CD8-positive, alpha-beta memory T cell (primary cell): ENCODE data around the gene TSPOAP1. TPM values are rescaled to one million over a fixed set of nuclear protein-coding genes. Genes with fewer than 3 reads are reported as not detected.

Experiments
- CTCF ChIA-PET: fragments of 350-600 bp; sonication (Branson Sonifier 250); formaldehyde crosslinking; loops from one replicate; lab custom pipeline; 2021; ENCODE audit warnings: antibody characterized with exemption; lab: Charles Lee
- POLR2A ChIA-PET: fragments of 350-600 bp; sonication (Branson Sonifier 250); formaldehyde crosslinking; loops from one replicate; lab custom pipeline; 2021; ENCODE audit warnings: antibody characterized with exemption; lab: Charles Lee
- DNase-seq, 5 donors: peaks; one replicate each; pipeline versions ENCODE4 v3.0.0 to v3.0.0-alpha.2; 2020 to 2022; ENCODE audit warnings: mixed read lengths in 1 of 5
- H3K27ac ChIP-seq: one replicate; pipeline ENCODE4 v1.7.0; 2013; ENCODE audit warnings: low read depth, mild to moderate bottlenecking, low read length, moderate library complexity
- H3K27me3 ChIP-seq: 2 replicates; pipeline ENCODE4 v1.7.0; 2013; ENCODE audit warnings: low read length, mild to moderate bottlenecking; ENCODE audit not compliant: insufficient read depth, poor library complexity, severe bottlenecking
- H3K36me3 ChIP-seq: 2 replicates; pipeline ENCODE4 v1.7.0; 2013; ENCODE audit warnings: mild to moderate bottlenecking, low read length, moderate library complexity; ENCODE audit not compliant: insufficient read depth
- H3K4me1 ChIP-seq: 2 replicates; pipeline ENCODE4 v1.7.0; 2013; ENCODE audit warnings: mild to moderate bottlenecking, low read length, moderate library complexity; ENCODE audit not compliant: insufficient read depth
- H3K4me3 ChIP-seq: 2 replicates; pipeline ENCODE4 v1.7.0; 2013; ENCODE audit warnings: mild to moderate bottlenecking, low read length
- H3K9me3 ChIP-seq: 2 replicates; pipeline ENCODE4 v1.7.0; 2013; ENCODE audit warnings: mild to moderate bottlenecking, low read length
- H3K27ac Mint-ChIP-seq, 8 donors: one replicate each; pipeline ENCODE4 v1.8.0; 2020 to 2021; ENCODE audit warnings: mixed read lengths in 8 of 8, mild to moderate bottlenecking in 6 of 8, inconsistent platforms in 3 of 8, moderate library complexity in 3 of 8
- H3K27me3 Mint-ChIP-seq, 2 donors: one replicate each; pipeline ENCODE4 v1.8.0; 2020 to 2021; ENCODE audit warnings: mixed read lengths in 2 of 2, mild to moderate bottlenecking in 1 of 2, moderate library complexity in 1 of 2
- H3K36me3 Mint-ChIP-seq, 3 donors: one replicate each; pipeline ENCODE4 v1.8.0; 2020 to 2021; ENCODE audit warnings: mixed read lengths in 3 of 3, inconsistent platforms in 1 of 3, mild to moderate bottlenecking in 1 of 3
- H3K4me1 Mint-ChIP-seq, 3 donors: one replicate each; pipeline ENCODE4 v1.8.0; 2020 to 2021; ENCODE audit warnings: mixed read lengths in 3 of 3, inconsistent platforms in 1 of 3, mild to moderate bottlenecking in 1 of 3
- H3K4me3 Mint-ChIP-seq, 7 donors: one replicate each; pipeline ENCODE4 v1.8.0; 2020 to 2021; ENCODE audit warnings: mixed read lengths in 7 of 7, mild to moderate bottlenecking in 6 of 7, moderate library complexity in 4 of 7, inconsistent platforms in 2 of 7
- H3K9me3 Mint-ChIP-seq, 5 donors: one replicate each; pipeline ENCODE4 v1.8.0; 2020 to 2022; ENCODE audit warnings: mixed read lengths in 5 of 5, mild to moderate bottlenecking in 3 of 5, moderate library complexity in 2 of 5, inconsistent platforms in 1 of 5
- polyA plus RNA-seq: library from polyadenylated mRNA; unstranded; fragments of 300-500 nt; fragmentation: Illumina TruSeq; gene quantifications from one replicate; pipeline ENCODE4 v1.2.3, GENCODE V29; 2021
- total RNA-seq, 2 experiments: library from RNA; stranded (reverse); gene quantifications; one replicate each; pipeline ENCODE4 v1.2.3, GENCODE V29; 2021

TSPOAP1 gene
- total and polyA plus RNA-seq, 3 experiments from 2014 or later, result 4.0 to 15.0 (median 14.4) TPM

DNA sequence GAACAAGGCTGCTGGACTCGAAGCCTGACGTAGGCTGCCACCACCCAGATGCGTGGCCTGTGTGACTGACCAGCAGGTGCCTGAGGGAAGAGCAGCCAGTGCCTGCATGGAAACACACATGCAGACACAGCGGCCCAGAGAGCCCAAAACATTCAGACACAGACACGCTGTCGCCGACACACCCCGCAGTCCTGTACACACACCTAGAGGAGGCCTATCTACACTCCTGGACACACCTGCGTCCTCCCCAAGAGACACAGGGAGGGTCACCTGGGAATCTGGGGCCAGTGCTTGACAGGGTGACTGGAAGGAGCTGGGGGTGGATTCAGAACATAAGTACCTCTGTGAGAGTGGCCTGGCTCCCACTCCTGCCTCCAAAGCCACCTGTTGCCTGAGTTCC is 6.1 kb upstream of the TSPOAP1 start:
- peaks cover 54% of the 10 kb centered on the region for H3K4me1 ChIP-seq
- H3K36me3 Mint-ChIP-seq, result peaks cover 17 to 61% (median 20%) of the 10 kb centered on the region in 3 donors
- peaks cover 53 to 68% (median 65%) of the 10 kb centered on the region in 3 donors for H3K4me1 Mint-ChIP-seq
- peaks cover 22% of the 10 kb centered on the region for H3K36me3 ChIP-seq
- no peaks in the 10 kb centered on the region for H3K27me3 ChIP-seq
- DNase-seq, result no peak
- H3K27ac ChIP-seq, result peak overlapping the region; percentile 96
- H3K27ac Mint-ChIP-seq, result peak overlapping the region; percentile 93 to 100 (median 98)
- peak overlapping the region; percentile 98 for H3K4me3 ChIP-seq
- H3K4me3 Mint-ChIP-seq, result peak overlapping the region; percentile 89 to 100 (median 95)
- ChIA-PET POLR2A (interaction anchor here (1.3 to 13.6 kb wide), 5 partner anchors 7 to 184 kb away, joined by 3 to 491 read pairs (median 62); partner anchors contain the start of gene SUPT4H1), CTCF (interaction anchor here (4.7 to 13.8 kb wide), 4 partner anchors 10 to 18 kb away, joined by 32 to 504 read pairs (median 127); partner anchors contain the start of genes SUPT4H1 and TSPOAP1)
- peaks cover 0 to 2% (median 0%) of the 10 kb centered on the region in 5 donors for H3K9me3 Mint-ChIP-seq
- peaks cover 0 to 8% of the 10 kb centered on the region in 2 donors for H3K27me3 Mint-ChIP-seq
- no peaks in the 10 kb centered on the region for H3K9me3 ChIP-seq

DNA sequence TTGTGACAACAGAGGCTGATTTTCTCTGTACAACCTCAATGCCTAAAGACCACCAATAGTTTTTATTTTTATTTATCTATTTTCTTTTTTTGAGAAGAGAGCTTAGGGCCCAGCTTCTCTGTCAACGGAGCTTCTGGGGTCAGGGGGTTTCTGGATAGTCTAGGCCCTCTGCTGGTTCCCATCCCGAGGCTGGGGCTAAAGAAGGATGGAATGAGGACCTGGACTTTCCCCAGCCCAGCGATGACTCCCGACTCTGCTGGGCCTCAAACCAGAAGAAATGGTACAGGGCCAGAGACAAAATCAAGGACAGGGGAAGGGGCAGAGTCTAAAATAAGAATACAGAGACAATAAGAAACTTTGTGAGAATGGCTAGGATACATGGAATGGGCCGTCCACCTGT is 5.7 kb upstream of the TSPOAP1 start:
- H3K27me3 Mint-ChIP-seq, result peaks cover 0 to 8% of the 10 kb centered on the region in 2 donors
- Histone ChIP-seq H3K27ac (peak overlapping the region; percentile 96), H3K27me3 (no peaks in the 10 kb centered on the region), H3K9me3 (no peaks in the 10 kb centered on the region), H3K36me3 (peaks cover 22% of the 10 kb centered on the region), H3K4me3 (peak overlapping the region; percentile 98), H3K4me1 (peaks cover 50% of the 10 kb centered on the region)
- ChIA-PET CTCF (interaction anchor here (4.7 to 8.6 kb wide), 2 partner anchors 10 to 17 kb away, joined by 32 to 164 read pairs; no protein-coding TSS in a partner anchor), POLR2A (interaction anchor here (4.8 to 13.6 kb wide), 2 partner anchors 8 to 18 kb away, joined by 62 to 491 read pairs; partner anchors contain the start of gene SUPT4H1)
- H3K4me3 Mint-ChIP-seq, result peak overlapping the region; percentile 89 to 100 (median 95)
- H3K27ac Mint-ChIP-seq, result peak overlapping the region; percentile 93 to 100 (median 98)
- peaks cover 0 to 2% (median 0%) of the 10 kb centered on the region in 5 donors for H3K9me3 Mint-ChIP-seq
- peaks cover 53 to 68% (median 65%) of the 10 kb centered on the region in 3 donors for H3K4me1 Mint-ChIP-seq
- DNase-seq, result no peak
- peaks cover 17 to 62% (median 20%) of the 10 kb centered on the region in 3 donors for H3K36me3 Mint-ChIP-seq

DNA sequence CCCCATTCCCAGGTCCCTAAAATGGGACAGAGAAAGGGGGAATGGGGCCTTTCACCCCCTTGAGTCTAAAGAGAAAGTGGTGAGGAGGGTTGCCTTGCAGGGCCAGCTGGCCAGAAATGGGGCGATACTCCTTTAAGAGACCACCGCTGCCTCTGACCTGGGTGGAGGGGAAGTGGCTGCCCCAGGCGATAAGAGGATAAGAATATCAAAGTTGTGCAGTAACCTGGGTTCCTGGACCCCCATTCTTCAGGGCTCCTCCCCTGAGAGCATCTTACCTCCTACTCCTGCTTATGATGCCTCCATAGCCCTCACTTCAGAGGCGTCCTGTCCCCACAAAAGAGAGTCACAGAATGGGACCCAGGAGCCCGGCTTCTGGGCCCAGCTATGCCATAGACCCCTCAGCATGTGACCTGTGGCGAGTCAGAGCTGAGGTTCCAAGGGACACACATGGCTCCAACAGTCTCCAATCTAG is 5.2 kb upstream of the TSPOAP1 start:
- ChIA-PET CTCF (interaction anchor here (4.7 to 8.6 kb wide), 2 partner anchors 10 to 17 kb away, joined by 32 to 164 read pairs; no protein-coding TSS in a partner anchor), POLR2A (interaction anchor here (4.8 to 13.6 kb wide), 2 partner anchors 8 to 18 kb away, joined by 62 to 491 read pairs; partner anchors contain the start of gene SUPT4H1)
- peak in 1 of 5 donors; percentile 46 for DNase-seq
- H3K36me3 Mint-ChIP-seq, result peaks cover 17 to 63% (median 20%) of the 10 kb centered on the region in 3 donors
- Histone ChIP-seq H3K9me3 (no peaks in the 10 kb centered on the region), H3K36me3 (peaks cover 22% of the 10 kb centered on the region), H3K27me3 (no peaks in the 10 kb centered on the region), H3K4me1 (peaks cover 50% of the 10 kb centered on the region), H3K27ac (peak overlapping the region; percentile 96), H3K4me3 (peak overlapping the region; percentile 98)
- peaks cover 0 to 2% (median 0%) of the 10 kb centered on the region in 5 donors for H3K9me3 Mint-ChIP-seq
- peaks cover 53 to 68% (median 65%) of the 10 kb centered on the region in 3 donors for H3K4me1 Mint-ChIP-seq
- peak overlapping the region; percentile 93 to 100 (median 98) for H3K27ac Mint-ChIP-seq
- peak overlapping the region; percentile 89 to 100 (median 95) for H3K4me3 Mint-ChIP-seq
- H3K27me3 Mint-ChIP-seq, result peaks cover 0 to 6% of the 10 kb centered on the region in 2 donors

DNA sequence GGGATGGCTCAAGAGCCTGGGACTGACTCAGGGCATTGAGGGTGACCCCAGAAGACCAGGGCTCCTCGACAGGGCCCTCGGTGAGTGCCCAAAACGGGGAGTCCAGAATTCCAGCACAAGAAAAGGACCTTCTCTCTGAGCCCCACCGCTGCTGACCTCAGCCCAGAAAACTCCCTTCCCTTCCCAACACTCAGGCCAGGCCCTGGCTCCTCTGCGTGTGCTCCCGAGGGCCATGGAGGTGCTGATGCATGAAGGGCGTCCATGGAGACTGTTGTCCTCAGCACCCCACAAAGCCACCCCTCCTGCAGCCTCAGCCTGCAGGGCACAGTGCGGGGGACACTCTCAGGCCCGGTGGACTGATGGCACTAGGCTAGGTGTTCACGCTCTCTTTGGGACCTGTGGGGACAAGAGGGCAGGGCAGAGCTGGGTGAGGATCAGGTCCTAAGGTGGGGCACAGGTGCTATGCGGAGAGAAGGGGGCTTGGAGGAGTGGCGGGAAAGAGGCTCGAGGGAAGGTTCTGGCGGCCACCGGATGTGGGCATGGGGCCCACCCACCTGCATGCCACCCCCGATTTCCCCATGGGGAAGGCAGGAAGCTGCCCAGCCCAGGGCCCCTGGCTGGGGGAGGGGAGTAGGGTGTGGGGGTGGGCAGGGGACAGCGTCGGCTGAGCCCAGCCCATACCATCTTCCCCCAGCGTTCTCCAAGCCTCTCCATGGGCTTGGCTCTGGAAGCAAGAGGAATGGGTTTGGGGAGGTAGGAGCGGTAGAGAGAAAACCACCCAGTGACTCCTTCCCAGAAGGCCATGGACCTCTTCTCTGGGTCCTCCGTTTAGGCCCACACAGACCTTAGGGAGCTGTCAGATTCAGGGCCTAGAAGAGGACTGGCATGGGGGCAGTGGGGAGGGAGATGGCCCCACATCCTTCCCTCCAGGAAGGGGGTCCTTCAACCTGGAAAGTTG is 4.5 kb upstream of the TSPOAP1 start:
- Mint-ChIP-seq H3K36me3 (peaks cover 17 to 60% (median 20%) of the 10 kb centered on the region in 3 donors), H3K9me3 (peaks cover 0 to 2% (median 0%) of the 10 kb centered on the region in 5 donors), H3K4me1 (peaks cover 53 to 68% (median 64%) of the 10 kb centered on the region in 3 donors), H3K27me3 (peaks cover 0 to 6% of the 10 kb centered on the region in 2 donors), H3K4me3 (peak overlapping the region; percentile 89 to 100 (median 95)), H3K27ac (peak overlapping the region; percentile 95 to 100 (median 98))
- H3K4me3 ChIP-seq, result peak overlapping the region; percentile 98
- peak in 3 of 5 donors; percentile 56 to 63 (median 59) for DNase-seq
- POLR2A ChIA-PET, result interaction anchor here (0.5 to 13.6 kb wide), 10 partner anchors 9 to 326 kb away, joined by 3 to 491 read pairs (median 4); partner anchors contain the start of genes MKS1, RNF43, SRSF1 and SUPT4H1
- H3K9me3 ChIP-seq, result no peaks in the 10 kb centered on the region
- no peaks in the 10 kb centered on the region for H3K27me3 ChIP-seq
- H3K36me3 ChIP-seq, result peaks cover 22% of the 10 kb centered on the region
- H3K4me1 ChIP-seq, result peaks cover 50% of the 10 kb centered on the region
- peak overlapping the region; percentile 96 for H3K27ac ChIP-seq
- CTCF ChIA-PET, result interaction anchor here (1.0 to 8.6 kb wide), 4 partner anchors 11 to 84 kb away, joined by 3 to 164 read pairs (median 20); partner anchors contain the start of gene RNF43

DNA sequence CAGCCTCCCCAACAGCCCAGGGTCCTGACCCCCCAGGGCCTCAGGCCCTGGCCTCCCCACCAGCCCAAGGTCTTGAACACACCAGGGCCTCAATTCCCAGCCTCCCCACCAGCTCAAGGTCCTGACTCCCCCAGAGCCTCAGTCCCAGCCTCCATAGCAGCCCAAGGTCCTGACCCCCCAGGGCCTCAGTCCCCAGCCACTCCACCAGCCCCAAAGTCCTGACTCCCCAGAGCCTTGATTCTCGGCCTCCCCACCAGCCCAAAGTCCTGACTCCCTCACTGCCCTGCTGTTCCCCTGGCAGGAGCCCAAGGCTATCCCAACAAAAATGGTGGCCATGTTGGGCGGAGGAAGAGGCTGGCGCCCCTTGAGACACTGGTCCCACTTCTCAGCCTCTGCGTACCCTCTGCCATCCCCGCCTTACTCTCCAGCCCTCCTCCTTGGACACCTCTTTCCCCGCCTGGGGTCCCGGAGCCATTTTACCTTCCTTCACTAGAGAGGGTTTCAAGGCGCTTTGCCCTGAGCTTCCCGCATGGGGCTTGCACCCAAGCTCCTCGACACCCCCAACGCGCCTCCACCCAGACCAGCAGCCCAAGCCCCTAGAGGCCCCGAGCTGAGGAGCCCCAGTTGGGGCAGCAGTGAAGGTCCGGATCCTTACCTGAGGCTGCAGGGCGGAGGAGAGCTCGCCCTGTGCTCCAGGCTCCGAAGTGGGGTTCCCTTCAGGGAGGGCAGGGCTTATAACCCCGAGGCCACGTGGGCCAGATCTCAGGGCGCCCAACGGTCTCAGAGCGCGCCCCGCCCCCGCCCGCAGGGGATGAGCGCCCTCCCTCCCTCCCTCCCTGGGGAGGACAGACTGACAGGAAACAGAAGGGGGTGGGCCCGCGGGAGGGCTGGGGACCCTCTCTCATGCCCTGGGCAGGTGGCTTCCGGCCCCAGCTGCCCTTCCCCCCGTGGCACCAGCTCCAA is 3.5 kb upstream of the TSPOAP1 start:
- CTCF ChIA-PET, result interaction anchor here (0.7 to 8.6 kb wide), 5 partner anchors 12 to 85 kb away, joined by 3 to 164 read pairs (median 8); partner anchors contain the start of genes RNF43 and SUPT4H1
- H3K36me3 ChIP-seq, result peaks cover 22% of the 10 kb centered on the region
- H3K9me3 Mint-ChIP-seq, result peaks cover 0 to 2% (median 0%) of the 10 kb centered on the region in 5 donors
- peak overlapping the region; percentile 98 for H3K4me3 ChIP-seq
- peak overlapping the region; percentile 96 for H3K27ac ChIP-seq
- peaks cover 17 to 52% (median 20%) of the 10 kb centered on the region in 3 donors for H3K36me3 Mint-ChIP-seq
- no peaks in the 10 kb centered on the region for H3K9me3 ChIP-seq
- H3K4me1 Mint-ChIP-seq, result peaks cover 59 to 70% (median 66%) of the 10 kb centered on the region in 3 donors
- DNase-seq, result peak; percentile 80 to 94 (median 82)
- H3K27ac Mint-ChIP-seq, result peak overlapping the region; percentile 94 to 100 (median 97)
- H3K27me3 ChIP-seq, result no peaks in the 10 kb centered on the region
- peaks cover 0 to 6% of the 10 kb centered on the region in 2 donors for H3K27me3 Mint-ChIP-seq
- H3K4me1 ChIP-seq, result peaks cover 60% of the 10 kb centered on the region
- H3K4me3 Mint-ChIP-seq, result peak overlapping the region; percentile 89 to 100 (median 95)
- POLR2A ChIA-PET, result interaction anchor here (0.5 to 13.6 kb wide), 10 partner anchors 9 to 325 kb away, joined by 3 to 491 read pairs (median 4); partner anchors contain the start of genes MKS1, RNF43, SRSF1 and SUPT4H1

DNA sequence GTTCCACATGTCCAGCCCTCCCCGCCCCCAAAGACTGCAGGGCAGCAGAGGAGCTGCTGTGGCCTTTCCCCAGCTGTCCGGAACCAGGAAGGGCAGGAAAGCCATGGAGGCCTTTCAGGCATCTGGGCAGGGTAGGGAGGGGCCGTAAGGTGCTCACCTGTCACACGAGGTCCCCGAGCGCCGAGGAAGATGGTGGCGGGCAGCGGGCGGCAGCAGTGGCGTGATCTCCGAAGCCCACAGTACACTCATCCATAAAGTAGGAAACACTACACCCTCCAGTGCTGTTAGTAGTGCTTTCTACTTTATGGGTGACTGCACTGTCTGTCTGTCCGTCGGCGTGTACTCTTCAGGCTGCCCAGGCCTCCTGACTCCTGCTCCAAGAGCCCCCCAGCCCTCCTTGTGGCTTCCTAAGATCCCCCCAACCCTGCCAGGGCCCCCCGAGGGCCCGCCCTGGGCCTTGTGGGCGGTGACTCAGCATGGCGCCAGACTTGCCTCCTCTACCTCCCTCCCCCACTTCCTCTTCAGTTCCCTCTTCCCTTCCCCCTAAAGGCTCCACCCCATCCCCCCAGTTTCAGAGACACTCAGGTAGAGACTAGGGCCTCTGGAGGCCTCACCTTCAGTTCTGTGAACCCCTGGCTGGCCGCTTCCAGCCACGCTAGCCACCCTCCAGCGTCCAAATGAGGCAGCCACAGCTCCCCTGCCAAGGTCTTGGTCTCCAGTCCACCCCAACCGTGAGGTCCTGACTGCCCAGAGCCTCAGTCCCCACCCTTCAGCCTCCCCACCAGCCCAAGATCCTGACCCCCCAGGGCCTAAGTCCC is 2.6 kb upstream of the TSPOAP1 start:
- CTCF ChIA-PET, result interaction anchor here (1.0 to 8.6 kb wide), 4 partner anchors 13 to 86 kb away, joined by 3 to 164 read pairs (median 20); partner anchors contain the start of gene RNF43
- peaks cover 0 to 6% of the 10 kb centered on the region in 2 donors for H3K27me3 Mint-ChIP-seq
- DNase-seq, result peak; percentile 58 to 90 (median 65)
- peaks cover 59% of the 10 kb centered on the region for H3K4me1 ChIP-seq
- H3K4me1 Mint-ChIP-seq, result peaks cover 56 to 70% (median 66%) of the 10 kb centered on the region in 3 donors
- H3K4me3 ChIP-seq, result peak overlapping the region; percentile 98
- H3K9me3 Mint-ChIP-seq, result peaks cover 0 to 2% (median 0%) of the 10 kb centered on the region in 5 donors
- POLR2A ChIA-PET, result interaction anchor here (1.0 to 13.6 kb wide), 4 partner anchors 11 to 86 kb away, joined by 4 to 491 read pairs (median 36); partner anchors contain the start of genes RNF43 and SUPT4H1
- peak overlapping the region; percentile 96 for H3K27ac ChIP-seq
- H3K36me3 ChIP-seq, result peaks cover 22% of the 10 kb centered on the region
- no peaks in the 10 kb centered on the region for H3K27me3 ChIP-seq
- peak overlapping the region; percentile 89 to 100 (median 95) for H3K4me3 Mint-ChIP-seq
- peak overlapping the region; percentile 94 to 100 (median 97) for H3K27ac Mint-ChIP-seq
- no peaks in the 10 kb centered on the region for H3K9me3 ChIP-seq
- peaks cover 17 to 48% (median 20%) of the 10 kb centered on the region in 3 donors for H3K36me3 Mint-ChIP-seq
